Ecto neural progenitor cell (in vitro differentiated cells): ENCODE data around the gene MGST1.
"Not testable (repeated sequence)": the region's sequence is repeated elsewhere in the genome, so short reads cannot be mapped to it uniquely, and the experiment has no call there.

Experiments used
- DNase-seq: peaks from one replicate; pipeline ENCODE4 v3.0.0-alpha.2; 2018; ENCODE audit warnings: low spot score

The MGST1 gene

DNA sequence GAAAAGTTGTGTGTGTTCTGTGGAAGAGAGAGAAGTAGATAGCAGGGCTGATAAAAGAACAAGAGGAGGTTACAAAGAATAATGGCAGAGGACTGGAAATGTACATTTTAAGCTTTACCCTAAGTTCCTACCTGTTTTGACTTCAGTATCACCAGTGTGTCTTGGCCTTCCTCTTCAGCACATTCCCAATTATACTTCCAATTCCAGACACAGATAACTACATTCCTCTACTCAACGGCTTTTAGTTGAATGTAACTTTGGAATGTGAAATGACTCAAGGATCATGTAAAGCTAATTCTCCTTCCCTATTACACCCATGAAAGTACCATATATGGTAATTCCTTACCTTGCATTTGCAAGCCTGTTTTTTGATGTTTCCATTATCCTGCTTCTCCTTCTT, 5.0 kb downstream of the MGST1 start:
- DNase-seq, result no peak

DNA sequence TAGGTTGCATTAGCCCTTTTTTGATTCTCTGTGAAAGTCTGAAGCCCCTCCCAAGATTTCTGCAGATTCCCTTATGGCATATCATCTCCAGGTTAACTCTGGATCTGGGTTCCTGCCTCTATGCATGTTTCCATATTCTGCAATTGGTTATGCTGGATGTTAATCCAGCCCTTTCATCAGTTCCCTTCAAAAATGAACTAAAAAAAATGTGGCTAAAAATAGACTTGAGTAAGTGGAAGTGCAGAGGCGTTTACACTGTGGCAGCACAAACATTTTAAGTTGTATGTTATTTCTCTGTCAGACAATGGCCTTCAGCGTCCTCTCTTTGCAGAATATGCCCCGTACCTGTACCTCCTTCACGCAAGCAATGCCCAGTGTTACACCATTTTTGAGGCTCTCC, 11.4 kb downstream of the MGST1 start:
- DNase-seq, result no peak

DNA sequence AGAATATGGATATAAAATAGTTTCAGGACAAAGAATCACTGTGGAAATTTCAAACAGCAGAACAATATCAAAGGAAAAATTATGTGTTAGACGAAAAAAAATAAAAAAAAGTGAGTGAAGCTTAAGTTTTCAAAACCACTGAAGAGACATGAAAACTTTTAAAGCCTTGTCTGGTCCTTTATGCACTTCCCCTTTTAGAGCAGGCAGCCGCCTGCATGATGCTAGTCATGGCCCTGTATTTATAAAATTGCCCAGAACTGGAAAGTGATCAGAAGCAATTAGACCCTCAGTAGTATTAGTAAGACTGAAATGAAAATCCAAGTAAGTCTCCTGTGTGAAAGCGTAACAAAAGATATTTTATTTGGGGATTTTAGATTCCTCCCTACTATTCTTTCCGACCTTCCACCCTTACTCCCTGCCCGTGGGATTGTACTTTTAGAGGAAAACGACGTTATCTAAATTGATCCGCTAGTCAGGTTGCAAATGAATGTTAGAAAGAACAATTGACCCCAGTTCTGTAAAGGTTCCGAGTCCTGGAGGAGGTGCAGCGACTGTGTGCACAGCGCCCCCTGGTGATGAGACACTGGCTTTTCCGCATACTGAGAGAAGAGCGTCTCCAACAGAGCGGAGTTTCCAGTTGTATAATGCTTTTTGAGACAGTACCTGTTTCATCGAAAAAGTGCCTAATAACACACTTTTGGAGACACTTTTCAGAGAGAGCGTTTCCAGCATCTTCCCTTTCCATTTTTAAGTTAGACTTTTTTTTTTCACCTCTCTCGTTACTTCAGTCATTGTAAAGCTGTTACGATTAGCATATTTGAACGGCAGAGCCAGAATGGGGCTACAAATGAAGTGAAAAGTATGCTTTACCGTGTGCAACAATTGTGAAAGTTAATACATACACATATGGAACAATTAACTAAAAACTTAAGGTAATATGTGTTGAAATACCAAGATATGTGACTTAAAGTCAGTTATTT, 12.4 kb downstream of the MGST1 start:
- DNase-seq, result peak; percentile 82

DNA sequence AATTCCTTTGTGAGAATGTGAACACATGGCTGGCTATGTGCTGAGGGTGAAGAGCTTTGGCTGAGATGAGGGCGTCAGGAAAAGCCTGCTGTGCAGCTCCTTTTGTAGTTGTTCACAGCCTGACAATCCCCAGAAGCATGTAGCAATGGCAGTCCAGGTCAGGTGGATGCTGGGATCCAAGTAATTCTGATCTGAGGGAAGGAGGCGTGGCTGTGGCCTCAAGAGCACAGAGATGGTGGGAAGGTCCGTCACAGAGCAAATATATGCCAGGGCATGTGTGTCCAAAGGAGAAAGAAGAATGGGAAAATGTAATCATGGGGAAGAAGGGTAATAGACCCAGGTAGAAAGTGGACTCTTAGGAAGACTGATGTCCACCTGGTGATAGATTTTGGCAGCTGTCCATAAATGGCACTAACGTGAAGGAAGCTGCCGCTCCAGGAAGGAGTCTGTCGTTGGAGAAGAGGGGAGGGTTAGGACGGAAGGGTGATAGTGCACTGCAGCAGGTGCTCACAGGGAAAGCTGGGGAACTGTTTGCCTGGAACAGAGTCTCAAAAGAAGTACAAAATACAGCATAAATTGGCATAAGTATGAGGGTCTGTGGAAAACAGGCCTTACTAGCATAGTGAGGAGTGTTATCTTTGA, 13.8 kb downstream of the MGST1 start:
- no peak for DNase-seq

DNA sequence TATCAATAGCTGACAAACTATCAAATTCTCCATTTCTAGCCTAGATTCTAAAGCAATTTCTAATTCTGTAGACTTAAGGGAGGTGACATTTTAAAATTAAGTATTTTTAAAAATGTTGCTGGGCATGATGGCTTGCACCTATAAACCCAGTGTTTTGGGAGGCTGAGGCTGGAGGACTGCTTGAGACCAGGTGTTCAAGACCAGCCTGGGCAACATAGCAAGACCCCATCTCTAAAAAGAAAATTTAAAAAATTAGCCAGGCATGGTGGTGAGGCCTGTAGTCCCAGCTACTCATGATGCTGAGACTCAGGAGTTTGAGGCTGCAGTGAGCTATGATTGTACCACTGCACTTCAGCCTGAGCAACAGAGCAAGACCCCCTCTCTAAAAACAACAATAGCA, 15.1 kb downstream of the MGST1 start:
- no peak for DNase-seq

DNA sequence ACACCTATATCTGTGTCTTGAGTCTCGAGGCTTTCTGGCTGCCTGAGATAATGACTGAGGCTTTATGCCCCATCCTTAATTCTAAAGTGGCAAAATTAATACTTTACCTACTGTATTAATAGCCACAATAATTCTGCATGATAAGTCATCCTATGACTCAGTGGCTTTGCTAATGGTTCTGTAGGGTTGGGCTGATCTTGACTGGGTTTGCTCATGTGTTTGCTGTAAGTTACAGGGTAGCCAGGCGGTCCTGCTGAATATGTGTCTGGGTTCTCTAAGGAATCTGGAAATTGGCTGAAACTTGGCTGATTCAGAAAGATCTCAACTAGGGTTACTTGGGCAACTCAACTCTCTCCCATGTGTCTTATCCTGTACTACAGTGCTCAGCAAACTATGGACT, 21.7 kb downstream of the MGST1 start:
- DNase-seq, result no peak

DNA sequence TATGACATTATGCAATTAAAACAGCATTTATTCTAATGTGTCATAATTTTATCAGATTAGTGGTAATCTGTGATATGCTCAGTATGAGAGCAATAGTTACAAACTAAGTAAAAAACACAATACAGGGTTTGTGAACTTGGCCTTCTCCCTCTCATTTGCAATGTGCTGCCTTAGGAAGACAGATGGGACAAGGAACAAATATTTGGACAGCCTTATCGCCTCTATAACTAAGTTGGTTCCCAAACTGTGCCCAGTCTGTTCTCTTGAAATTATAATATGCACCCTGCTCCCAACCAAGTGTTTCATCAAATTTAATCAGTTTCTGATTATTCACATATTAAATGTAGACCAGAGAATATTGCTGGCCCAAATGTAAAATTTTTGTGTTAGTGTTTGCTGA, 22.7 kb downstream of the MGST1 start:
- no peak for DNase-seq

DNA sequence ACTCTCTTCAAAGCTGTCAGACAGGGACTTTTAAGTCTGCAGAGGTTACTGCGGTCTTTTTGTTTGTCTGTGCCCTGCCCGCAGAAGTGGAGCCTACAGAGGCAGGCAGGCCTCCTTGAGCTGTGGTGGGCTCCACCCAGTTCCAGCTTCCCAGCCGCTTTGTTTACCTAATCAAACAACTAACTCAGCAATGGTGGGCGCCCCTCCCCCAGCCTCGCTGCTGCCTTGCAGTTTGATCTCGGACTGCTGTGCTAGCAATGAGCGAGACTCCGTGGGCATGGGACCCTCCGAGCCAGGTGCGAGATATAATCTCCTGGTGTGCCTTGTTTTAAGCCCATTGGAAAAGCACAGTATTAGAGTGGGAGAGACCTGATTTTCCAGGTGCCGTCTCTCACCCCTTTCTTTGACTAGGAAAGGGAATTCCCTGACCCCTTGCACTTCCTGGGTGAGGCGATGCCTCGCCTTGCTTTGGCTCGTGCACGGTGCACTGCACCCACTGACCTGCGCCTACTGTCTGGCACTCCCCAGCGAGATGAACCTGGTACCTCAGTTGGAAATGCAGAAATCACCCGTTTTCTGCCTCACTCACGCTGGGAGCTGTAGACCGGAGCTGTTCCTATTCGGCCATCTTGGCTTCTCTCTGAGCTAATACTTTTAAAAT, 35.3 kb downstream of the MGST1 start:
- DNase-seq, result not testable (repeated sequence)

DNA sequence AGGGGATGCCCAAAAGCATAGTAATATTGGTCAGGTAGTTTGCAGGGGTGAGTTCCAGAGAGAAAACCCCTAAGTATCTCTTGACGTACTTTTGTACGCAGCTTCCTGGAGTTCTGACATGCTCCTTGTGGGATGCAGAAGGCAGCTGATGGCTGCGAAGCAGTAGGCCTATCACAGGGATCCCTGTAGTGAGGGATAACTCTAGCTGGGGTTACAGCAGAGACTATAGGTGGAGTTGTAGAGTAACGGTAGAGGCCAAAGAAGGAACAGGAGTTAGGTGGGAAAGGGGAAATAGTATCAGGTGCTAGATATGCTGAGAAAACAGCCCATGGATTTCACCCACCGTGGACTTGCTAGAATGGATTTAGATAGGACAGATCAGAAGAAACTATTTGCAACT, 37.3 kb downstream of the MGST1 start:
- DNase-seq, result no peak

DNA sequence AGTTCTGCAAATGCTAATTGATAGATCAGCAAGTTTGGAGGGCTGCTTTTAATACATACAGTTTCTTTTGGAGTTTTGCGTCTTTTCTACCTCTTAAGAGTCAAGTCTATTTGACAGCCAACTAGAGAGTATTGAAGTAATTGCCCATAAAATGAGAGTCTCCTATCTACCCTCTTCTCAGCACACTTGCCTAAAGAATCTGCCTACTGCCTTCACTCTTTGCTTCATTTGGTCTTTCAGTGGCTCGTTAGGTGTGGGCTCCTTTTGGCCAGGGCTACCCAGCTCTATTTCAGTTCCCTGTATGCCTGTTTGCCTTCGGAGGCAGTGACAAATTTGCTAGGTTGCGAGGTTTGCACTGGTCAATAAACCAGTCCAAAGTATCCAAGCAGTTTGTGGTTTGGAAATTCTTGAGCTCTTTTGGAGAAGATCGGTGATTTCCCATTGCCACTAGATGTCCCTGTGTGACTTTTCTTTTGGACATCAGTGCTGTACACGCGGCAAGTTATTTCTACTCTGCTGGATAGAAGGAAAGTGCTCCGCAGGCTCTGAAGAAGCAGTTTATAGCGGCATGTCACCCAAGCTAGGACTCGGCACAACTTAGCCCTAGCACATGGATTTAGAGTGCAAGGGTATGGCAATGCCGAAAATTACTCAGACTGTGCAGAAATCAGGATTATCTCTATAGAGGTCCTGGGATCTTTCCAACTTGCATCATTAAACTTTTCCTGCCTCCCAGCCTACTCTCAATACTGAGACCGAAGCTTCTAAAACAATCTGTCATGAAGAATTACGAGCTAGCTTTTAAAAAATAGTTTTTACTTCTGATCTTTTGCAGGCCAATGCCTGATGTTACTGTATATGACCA, 38.6 kb downstream of the MGST1 start:
- DNase-seq, result peak; percentile 63

DNA sequence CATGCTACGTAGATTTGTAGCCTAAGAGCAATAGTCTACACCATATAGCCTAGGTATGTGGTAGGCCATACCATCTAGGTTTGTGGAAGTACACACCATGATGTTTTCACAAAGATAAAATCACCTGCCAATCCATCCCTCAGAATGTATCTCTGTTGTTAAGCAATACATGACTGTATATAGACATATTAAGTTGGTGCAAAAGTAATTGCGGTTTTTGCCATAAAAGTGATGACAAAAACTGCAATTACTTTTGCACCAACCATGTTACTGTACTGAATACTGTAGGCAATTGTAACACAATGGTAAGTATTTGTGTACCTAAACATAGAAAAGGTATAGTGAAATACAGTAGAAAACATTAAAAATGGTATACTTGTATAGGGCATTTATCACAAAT, 40.5 kb downstream of the MGST1 start:
- DNase-seq, result no peak

DNA sequence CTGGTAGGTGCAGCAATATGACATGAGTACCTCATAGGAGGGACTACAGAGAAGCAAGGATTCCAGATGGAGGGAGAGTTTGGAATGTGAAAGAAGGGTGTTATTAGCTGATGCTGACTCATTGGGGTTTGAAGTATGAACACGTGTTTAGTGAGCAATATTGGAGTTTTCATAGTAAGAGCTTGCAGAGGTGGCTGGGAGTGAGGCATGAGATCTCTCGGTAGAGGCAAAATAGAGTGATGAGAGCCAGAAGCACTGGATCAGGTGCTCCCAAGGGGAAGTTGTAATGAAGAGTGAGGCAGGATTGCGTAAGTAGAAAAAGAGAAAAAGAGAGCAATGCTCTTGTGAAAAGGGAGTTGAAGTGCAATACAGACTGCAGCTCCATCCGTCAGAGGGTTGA, 42.1 kb downstream of the MGST1 start:
- no peak for DNase-seq

DNA sequence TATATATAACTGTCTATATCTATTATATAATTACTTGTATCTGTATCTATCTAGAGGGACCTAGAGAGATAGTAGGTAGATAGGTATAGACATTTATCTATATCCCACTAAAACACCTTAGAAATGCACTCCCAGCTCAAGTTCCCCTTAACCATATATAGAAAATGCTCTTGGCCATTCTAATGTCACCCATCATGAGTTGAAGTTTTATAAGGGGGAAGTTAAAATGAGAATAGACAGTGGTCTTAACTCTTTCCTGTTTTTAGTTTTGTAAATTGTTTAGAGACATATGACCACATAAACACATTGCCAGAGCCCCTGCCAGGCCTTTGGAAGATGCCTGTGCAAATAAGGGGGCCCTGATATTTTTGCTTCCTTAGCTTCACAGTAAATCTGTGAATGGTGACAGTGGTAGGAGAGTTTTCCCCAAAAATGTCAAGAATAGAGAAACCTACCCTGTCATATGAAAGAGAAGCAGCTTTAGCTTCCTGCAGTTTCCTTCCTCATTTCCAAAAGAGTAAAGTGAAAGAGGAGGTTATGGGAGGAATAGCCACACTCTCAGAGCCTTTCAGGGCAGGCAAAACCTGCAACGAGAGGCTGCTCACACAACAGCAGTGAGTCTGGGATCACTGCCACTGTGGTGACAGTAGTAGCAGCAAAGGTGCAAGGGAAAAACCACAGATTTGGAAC, 45.5 kb downstream of the MGST1 start:
- no peak for DNase-seq

DNA sequence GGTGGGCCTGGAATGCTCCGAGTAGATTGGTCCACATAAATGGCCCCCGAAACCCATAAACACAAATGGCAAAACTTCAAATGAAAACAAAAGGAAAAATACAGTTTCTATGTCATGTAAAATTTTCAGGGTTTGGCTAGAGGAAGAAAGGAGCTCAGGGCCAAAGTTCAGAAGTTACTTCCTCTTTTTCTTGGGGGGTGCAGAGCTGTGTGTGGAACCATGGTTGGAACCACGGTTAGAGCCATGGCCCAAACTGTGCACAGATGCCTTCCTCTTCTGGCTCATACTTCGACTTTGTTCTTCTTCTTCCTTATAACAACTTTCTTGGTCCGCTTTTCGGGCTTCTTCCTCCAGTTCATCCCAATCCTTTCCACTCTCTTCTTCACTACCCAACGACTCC, 51.7 kb downstream of the MGST1 start:
- no peak for DNase-seq

DNA sequence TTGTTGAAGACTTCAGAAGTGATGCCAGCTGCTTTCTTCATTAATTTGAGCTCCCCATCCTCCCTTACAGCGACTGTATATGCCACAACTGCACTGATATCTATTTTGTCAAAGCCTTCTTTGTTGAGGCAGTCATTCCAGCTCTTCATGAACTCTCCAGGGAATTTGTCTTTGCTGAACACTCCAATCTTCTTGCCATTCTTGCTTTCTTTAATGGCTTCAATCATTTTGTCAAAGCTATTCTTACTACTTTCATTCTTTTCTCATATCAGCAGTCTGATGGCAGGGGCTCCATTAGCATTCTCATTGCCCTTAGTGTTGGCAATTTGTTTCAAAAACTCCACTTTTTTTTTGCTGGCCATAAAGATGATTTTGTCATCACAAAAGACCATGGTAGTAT, 54.4 kb downstream of the MGST1 start:
- not testable (repeated sequence) for DNase-seq

DNA sequence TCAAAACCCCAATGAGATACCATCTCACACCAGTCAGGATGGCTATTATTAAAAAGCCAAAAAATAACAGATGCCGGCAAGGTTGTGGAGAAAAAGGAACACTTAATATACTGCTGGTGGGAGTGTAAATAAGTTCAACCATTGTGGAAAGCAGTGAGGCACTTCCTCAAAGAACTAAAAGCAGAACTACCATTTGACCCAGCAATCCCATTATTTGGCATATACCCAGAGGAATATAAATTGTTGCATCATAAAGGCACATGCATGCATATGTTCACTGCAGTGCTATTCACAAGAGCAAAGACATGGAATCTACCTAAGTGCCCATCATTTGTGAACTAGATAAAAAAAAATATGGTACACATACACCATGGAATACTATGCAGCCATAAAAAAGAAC, 59.9 kb downstream of the MGST1 start:
- no peak for DNase-seq
